HG03439 (cell line): Measurements from ENCODE around the gene GRIN2A.

Source experiments
- ATAC-seq: cut with Tn5 transposase; IDR thresholded peaks from one replicate; pipeline ENCODE4 v1.9.1; 2021; ENCODE audit warnings: mild to moderate bottlenecking, moderate library complexity; ENCODE audit not compliant: unreplicated experiment

The GRIN2A gene

GRCh38 chr16:9837481-9837880 is 344.7 kb downstream of the GRIN2A start:
- ATAC-seq = no peak

DNA sequence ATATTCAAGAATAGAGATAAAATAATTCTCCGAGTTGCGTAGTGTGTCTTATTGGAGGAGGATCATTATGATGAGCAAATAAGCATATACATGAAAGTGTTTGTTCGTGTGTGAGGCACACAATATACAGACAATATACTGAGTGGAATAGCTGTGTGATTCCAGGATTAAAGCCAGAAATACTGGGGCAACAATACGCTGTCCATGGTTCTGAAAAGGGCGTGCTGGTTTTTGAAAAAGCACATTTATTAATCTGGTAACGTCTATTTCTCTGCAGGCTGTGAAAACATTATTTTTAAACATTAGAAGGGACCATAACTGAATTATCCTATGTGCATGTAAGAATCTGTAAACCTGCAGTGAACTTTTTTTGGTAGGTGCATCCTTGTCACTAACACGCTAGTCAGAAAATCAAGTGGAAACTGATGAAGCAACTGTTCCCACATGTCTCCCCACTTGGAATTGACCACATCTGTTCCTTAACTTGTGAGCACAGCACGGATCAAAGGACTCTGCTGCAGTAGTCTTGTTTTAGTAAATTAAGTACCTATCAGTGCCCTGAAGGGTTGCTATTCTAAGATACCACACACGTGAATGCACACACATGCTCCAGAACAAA is 346.0 kb downstream of the GRIN2A start:
- no peak for ATAC-seq

DNA sequence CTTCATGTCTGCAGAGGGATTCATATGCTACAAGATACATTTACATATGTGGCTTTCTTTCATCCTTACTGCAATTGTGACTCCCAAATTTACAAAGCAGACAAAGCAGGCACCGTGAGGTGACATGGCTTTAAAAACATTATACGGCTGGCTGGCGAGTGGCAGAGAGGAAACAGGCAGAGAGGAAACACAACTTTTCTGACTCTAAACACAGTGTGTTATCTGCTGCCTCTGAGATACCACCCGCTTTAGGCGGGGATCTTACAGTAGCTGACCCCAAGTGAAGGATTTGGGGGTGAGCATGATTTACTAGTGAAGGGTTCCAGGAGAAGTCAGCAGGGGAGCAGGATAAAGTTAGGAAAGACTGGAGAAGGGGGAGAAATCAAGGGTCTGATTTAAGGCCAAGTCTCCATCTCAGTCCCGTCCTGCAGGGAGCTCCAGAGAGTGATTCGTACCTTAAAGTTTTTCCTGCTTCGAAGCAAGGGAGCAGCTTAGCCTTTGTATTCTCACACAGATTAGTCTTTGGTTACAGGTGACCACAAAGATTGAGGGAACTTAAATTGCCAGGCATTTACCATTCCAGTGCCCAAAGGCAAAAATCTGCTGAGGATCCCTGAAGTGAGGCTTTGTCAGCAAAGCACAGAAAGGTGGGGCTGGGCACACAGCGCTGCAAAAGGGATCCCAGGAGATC is 355.0 kb downstream of the GRIN2A start:
- ATAC-seq = no peak

DNA sequence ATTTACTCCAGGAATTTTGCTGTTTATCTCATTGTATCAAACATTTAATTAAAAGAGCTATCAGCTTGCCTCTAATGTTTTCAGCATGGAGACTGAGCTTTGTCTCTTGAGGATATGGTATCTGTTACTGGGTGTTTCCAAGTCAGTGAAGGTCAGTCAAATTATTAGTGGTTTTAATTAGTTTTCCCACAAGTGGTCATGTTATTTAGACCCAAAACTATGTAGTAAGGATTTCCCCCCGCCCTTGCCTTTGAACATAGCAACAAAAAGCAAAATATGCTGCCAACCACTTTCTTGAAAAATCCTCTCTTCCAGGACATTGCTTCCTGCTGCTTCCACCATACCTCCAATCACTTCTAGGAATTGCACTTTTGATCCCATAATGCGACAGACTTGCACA is 355.6 kb downstream of the GRIN2A start:
- ATAC-seq = no peak

GRCh38 chr16:9824200-9825068 is 357.8 kb downstream of the GRIN2A start:
- ATAC-seq = no peak

GRCh38 chr16:9823510-9823909 is 358.7 kb downstream of the GRIN2A start:
- ATAC-seq = no peak

DNA sequence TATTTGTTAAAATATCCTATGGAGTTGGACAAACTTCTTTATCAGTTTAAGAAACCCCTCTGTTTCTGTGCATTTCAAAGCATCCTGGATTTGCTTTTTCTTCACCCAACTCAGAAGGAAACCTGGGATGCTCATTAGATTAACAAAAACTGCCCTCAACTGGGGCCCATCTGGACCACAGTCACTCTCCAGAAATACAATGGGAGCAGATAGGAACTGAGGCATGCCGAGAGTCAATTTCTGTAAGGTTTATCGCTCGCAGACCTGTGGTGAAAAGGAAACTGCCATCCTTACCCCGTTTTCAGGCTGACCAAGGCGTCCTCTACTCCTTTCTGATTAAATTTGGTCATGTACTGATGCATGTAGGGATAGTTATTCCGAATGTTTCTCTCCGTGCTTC is 360.3 kb downstream of the GRIN2A start:
- ATAC-seq = no peak

DNA sequence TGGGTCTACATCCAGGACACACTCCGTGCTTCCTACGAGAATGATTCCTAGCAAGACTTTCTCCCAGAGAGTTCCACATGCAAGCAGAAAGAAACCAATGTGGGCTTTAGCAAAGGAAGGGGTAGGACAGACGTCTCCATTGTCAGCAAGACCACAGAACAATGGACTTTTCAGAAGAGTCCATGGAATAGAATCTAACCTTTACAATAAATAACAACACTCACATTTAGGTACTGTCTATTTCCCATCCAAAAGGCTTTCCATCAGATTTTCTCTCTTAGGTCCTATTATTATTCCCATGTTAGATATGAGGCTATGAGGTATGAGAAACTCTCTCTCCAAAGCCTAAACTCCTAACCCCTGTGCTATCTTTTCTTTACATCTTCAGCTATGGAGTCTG is 360.9 kb downstream of the GRIN2A start:
- ATAC-seq = no peak

DNA sequence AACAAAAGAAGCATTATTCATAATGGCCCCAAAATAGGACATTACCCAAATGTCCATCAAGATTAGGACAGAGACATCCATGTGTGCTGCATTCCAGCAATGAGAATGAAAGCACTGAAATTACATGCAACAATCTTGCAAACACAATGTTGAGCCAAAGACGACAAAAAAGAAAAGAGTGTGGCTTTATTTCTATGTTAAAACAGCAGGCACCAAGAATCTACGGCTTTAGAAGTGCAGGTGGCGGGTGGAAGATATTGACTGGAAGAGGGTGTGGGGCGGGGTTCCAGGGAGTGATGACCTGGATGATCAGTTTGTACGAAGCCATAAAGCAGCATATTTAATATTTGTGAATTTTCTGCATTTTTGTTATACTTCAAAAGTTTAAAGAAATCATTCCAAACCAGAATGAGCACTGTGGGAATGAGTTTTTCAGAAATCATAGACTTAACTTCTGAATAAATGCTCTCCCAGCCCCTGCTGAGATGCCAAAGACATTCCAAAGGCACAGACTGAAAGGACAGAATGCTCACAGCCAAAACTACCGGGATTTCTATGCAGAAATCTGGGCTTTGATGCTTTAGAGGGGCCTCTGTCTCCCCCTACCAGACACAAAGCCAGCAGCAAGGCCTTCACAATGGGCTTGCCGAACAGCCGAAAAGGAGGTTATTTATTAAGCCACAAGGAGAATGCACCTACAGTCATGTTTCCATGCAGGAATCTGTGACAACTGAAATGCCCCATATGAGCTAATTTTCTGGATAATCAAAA is 361.6 kb downstream of the GRIN2A start:
- ATAC-seq = no peak

DNA sequence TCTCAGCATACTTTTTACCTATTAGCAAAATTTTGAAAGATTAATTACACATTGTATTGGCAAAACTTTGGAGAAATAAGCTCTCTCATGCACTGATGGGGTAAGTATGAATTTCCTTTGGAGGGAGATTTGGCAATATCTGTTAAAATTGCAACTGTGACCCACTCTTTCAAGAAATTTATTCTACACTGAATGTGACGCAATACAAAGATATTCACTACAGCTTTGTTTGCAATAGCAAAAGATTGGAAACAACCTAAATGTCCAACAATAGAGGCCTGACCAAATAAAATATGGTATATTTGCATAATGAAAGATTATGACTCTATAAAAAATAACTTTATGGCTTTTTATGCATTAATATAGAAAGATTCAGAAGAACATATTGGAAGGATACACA is 363.5 kb downstream of the GRIN2A start:
- no peak for ATAC-seq

DNA sequence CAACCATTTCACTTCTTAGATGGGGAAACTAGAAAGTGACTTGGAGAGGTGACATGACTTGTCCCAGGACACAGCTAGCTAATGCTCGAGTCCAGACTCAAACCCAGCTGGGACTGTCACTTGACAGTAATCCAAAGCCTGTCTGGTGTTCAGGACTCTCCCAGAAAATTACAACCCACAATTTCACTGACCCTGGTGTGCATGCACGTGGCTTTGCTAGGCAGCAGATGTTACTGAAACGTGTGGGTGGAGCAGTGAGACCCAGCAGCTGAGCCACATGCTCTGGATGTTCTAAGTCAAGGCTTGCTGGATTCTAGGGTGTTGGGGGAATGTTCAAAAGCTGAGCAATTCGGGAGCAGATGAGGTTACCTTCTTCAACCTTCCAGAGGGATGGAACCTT is 364.6 kb downstream of the GRIN2A start:
- no peak for ATAC-seq

GRCh38 chr16:9816644-9817043 is 365.6 kb downstream of the GRIN2A start:
- ATAC-seq = no peak

- no peak for ATAC-seq
Measured at GRCh38 chr16:9813665-9814064, 368.6 kb downstream of the GRIN2A start.

GRCh38 chr16:9808210-9808609 is 374.0 kb downstream of the GRIN2A start:
- ATAC-seq = no peak

- no peak for ATAC-seq
Measured at GRCh38 chr16:9807302-9807701, 374.9 kb downstream of the GRIN2A start.

GRCh38 chr16:9805109-9805508 is 377.1 kb downstream of the GRIN2A start:
- no peak for ATAC-seq

GRCh38 chr16:9802160-9802559 is 380.1 kb downstream of the GRIN2A start:
- no peak for ATAC-seq

DNA sequence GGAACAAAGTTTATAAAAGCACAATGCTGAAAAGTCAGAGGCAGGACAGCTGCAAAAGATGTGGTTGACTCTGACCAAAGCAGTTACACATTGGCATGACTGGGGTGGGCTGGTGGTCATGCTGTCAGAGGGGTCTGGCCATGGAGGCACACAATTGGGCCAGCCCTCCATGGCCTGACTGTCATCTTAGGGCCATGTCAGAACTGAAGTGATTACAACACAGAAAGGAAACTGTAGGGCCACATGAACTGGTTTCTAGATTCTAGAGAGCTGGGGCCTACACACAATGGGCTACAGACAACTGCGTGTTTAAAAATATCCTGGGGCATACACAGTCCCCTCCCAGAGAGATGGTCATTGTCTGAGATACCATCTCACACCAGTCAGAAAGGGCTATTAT is 380.6 kb downstream of the GRIN2A start:
- ATAC-seq = no peak

- ATAC-seq = no peak
Measured at GRCh38 chr16:9800186-9800738, 382.0 kb downstream of the GRIN2A start.

GRCh38 chr16:9798952-9799580 is 383.2 kb downstream of the GRIN2A start:
- no peak for ATAC-seq
